ENCODE data around the gene BAZ2B. TPM values are rescaled to one million over a fixed set of nuclear protein-coding genes. Genes with fewer than 3 reads are reported as not detected.
A peak's percentile ranks its signal among the peaks of the same experiment; 100 is the strongest.

BAZ2B gene
- total RNA-seq, 1 experiment from 2014 or later: 54.9 TPM

- no peak for TF ChIP-seq CTCF (conservative IDR thresholded peaks at IDR 0.05)
- H3K9me3 Mint-ChIP-seq: peaks cover 0 to 2% of the 10 kb centered on the region in 2 experiments; a peak in 1 of 5 replicates
- Histone ChIP-seq H2BK5ac (ENCODE audit: insufficient read length, low read length) (no peak overlapping the region), H2BK20ac (ENCODE audit: low read depth, low read length, poor library complexity, severe bottlenecking) (no peak overlapping the region), H3K18ac (ENCODE audit: insufficient read length, low read depth, low read length) (no peak overlapping the region), H4K5ac (ENCODE audit: insufficient read length, low read depth, low read length) (no peak overlapping the region), H4K91ac (ENCODE audit: insufficient read length, low read depth, low read length) (no peak overlapping the region), H3T11ph (ENCODE audit: low read length) (no peak overlapping the region), H3K23me2 (ENCODE audit: insufficient read length, low read depth, low read length, poor library complexity, severe bottlenecking) (peaks cover 3% of the 10 kb centered on the region), H4K8ac (replicated peaks; ENCODE audit: insufficient read length, low read depth, low read length) (no peak overlapping the region), H2BK12ac (ENCODE audit: insufficient read length, low read depth, low read length) (no peak overlapping the region), H4K20me1 (ENCODE audit: control insufficient read depth, insufficient read depth, insufficient read length) (no peaks in the 10 kb centered on the region), H3K56ac (ENCODE audit: insufficient read length, low read depth, low read length) (no peak overlapping the region), H3K4ac (ENCODE audit: low read depth, low read length) (no peak overlapping the region), H3K27ac (ENCODE audit: insufficient read length, low read depth, low read length) (no peak overlapping the region), H3K9ac (ENCODE audit: extremely low read depth, insufficient read length, low read length) (no peak overlapping the region), H3K9me3 (ENCODE audit: control insufficient read depth, low read depth, low read length) (no peaks in the 10 kb centered on the region), H2BK15ac (ENCODE audit: low read depth, low read length) (no peak overlapping the region), H3K14ac (ENCODE audit: insufficient read depth, low read length) (no peak overlapping the region), H2AFZ (ENCODE audit: low read length) (no peak overlapping the region), H2BK120ac (ENCODE audit: low read depth, low read length, poor library complexity, severe bottlenecking) (no peak overlapping the region), H3K79me2 (ENCODE audit: insufficient read depth, low read length) (peaks cover 19% of the 10 kb centered on the region; the same call in 1 of the 2 replicates), H3K27me3 (ENCODE audit: insufficient read depth, low read length) (no peaks in the 10 kb centered on the region), H3K23ac (ENCODE audit: insufficient read length, low read depth, low read length) (no peak overlapping the region), H3K79me1 (ENCODE audit: insufficient read depth, low read depth, low read length, poor library complexity, severe bottlenecking) (no peaks in the 10 kb centered on the region), H3K4me2 (ENCODE audit: insufficient read depth, insufficient read length, low read length) (no peak overlapping the region), H2AK5ac (ENCODE audit: insufficient read length, low read length) (no peak overlapping the region), H3K4me1 (ENCODE audit: insufficient read depth, low read length) (peaks cover 6% of the 10 kb centered on the region; the same call in 1 of the 2 replicates)
- no CpG with 5 or more reads among the region's 1 CpG for WGBS (ENCODE audit: extremely low coverage, insufficient read length, low lambda C conversion rate)
- H3K4me3 Mint-ChIP-seq: peak overlapping the region in 1 of 2 experiments; percentile 75; a peak in 3 of 5 replicates
- H3K36me3 Mint-ChIP-seq (ENCODE audit: insufficient read depth in 1 of 3, low read depth in 3 of 3): peaks cover 0 to 5% (median 0%) of the 10 kb centered on the region in 3 experiments; a peak in 2 of 7 replicates
- no peak for DNase-seq
- peak overlapping the region in 2 of 3 experiments; percentile 83 to 87; a peak in 4 of 7 replicates for H3K27ac Mint-ChIP-seq
- no peaks in the 10 kb centered on the region for H3K27me3 Mint-ChIP-seq (ENCODE audit: low read depth)
- peaks cover 36 to 47% of the 10 kb centered on the region in 2 experiments for H3K4me1 Mint-ChIP-seq
These were observed 4.0 kb downstream of the BAZ2B start for GRCh38 chr2:159612255-159612901.

All from H9 (cell line).